Astrocyte (in vitro differentiated cells and primary cell): ENCODE results near the gene ADAMTS3. TPM values are rescaled to one million over a fixed set of nuclear protein-coding genes. Genes with fewer than 3 reads are reported as not detected.

Experiments used
- DNase-seq: peaks from one replicate; pipeline ENCODE4 v3.0.0-alpha.2; 2010; ENCODE audit warnings: low read depth
- FAIRE-seq: peaks from 2 replicates; lab custom pipeline; 2011; peaks lifted over from hg19 to GRCh38; lab: Jason Lieb, UNC
- H2AFZ ChIP-seq: 2 replicates; pipeline ENCODE4 v1.6.0; 2012; ENCODE audit warnings: low read depth, low read length, inconsistent platforms
- H3K27ac ChIP-seq: 2 replicates; pipeline ENCODE4 v1.5.1; 2011; ENCODE audit warnings: low read depth, low read length, inconsistent platforms
- H3K27me3 ChIP-seq: 2 replicates; pipeline ENCODE4 v1.6.0; 2011; ENCODE audit warnings: low read length, inconsistent platforms; ENCODE audit not compliant: insufficient read depth
- H3K36me3 ChIP-seq: 2 replicates; pipeline ENCODE4 v1.5.1; 2011; ENCODE audit warnings: low read length, inconsistent platforms; ENCODE audit not compliant: insufficient read depth
- H3K4me1 ChIP-seq: 2 replicates; pipeline ENCODE4 v1.5.1; 2011; ENCODE audit warnings: low read length, inconsistent platforms; ENCODE audit not compliant: insufficient read depth
- H3K4me2 ChIP-seq: 2 replicates; pipeline ENCODE4 v1.6.0; 2012; ENCODE audit warnings: low read length, inconsistent platforms
- H3K4me3 ChIP-seq: 2 replicates; pipeline ENCODE4 v1.5.1; 2011; ENCODE audit warnings: low read depth, mild to moderate bottlenecking, low read length, inconsistent platforms; ENCODE audit not compliant: insufficient read depth
- H3K79me2 ChIP-seq: 2 replicates; pipeline ENCODE4 v1.6.0; 2012; ENCODE audit warnings: mild to moderate bottlenecking, low read length, inconsistent platforms; ENCODE audit not compliant: insufficient read depth
- H3K9ac ChIP-seq: 2 replicates; pipeline ENCODE4 v1.6.0; 2012; ENCODE audit warnings: mild to moderate bottlenecking, low read length, inconsistent platforms
- H3K9me3 ChIP-seq: 2 replicates; pipeline ENCODE4 v1.5.1; 2012; ENCODE audit warnings: low read depth, mild to moderate bottlenecking, low read length, inconsistent platforms; ENCODE audit not compliant: insufficient read depth
- H4K20me1 ChIP-seq: 2 replicates; pipeline ENCODE4 v1.6.0; 2012; ENCODE audit warnings: low read length, inconsistent platforms; ENCODE audit not compliant: insufficient read depth
- H3K27ac Mint-ChIP-seq: one replicate; pipeline ENCODE4 v1.8.0; 2021; ENCODE audit warnings: mild to moderate bottlenecking, mixed read lengths; ENCODE audit not compliant: unreplicated experiment
- H3K27me3 Mint-ChIP-seq: one replicate; pipeline ENCODE4 v1.8.0; 2021; ENCODE audit warnings: low read depth, mixed read lengths; ENCODE audit not compliant: unreplicated experiment
- H3K36me3 Mint-ChIP-seq: one replicate; pipeline ENCODE4 v1.8.0; 2021; ENCODE audit warnings: low read depth, mixed read lengths; ENCODE audit not compliant: unreplicated experiment
- H3K4me1 Mint-ChIP-seq: one replicate; pipeline ENCODE4 v1.8.0; 2021; ENCODE audit warnings: low read depth, mixed read lengths; ENCODE audit not compliant: unreplicated experiment
- H3K4me3 Mint-ChIP-seq: one replicate; pipeline ENCODE4 v1.8.0; 2021; ENCODE audit warnings: mild to moderate bottlenecking, moderate library complexity, mixed read lengths; ENCODE audit not compliant: unreplicated experiment
- H3K9me3 Mint-ChIP-seq: one replicate; pipeline ENCODE4 v1.8.0; 2021; ENCODE audit warnings: mild to moderate bottlenecking, mixed read lengths; ENCODE audit not compliant: unreplicated experiment
- EZH2 ChIP-seq: IDR thresholded peaks from 2 replicates; pipeline ENCODE4 v1.6.1; 2012; ENCODE audit warnings: mild to moderate bottlenecking, low read length, inconsistent platforms; ENCODE audit not compliant: insufficient read depth
- total RNA-seq: library from RNA; stranded (reverse); gene quantifications from 2 replicates; pipeline ENCODE4 v1.2.1, GENCODE V29; 2021
- TF ChIP-seq, protein P1 (sequence below): IDR thresholded peaks from 2 replicates; pipeline ENCODE4 v1.5.1; 2011; ENCODE audit warnings: low read depth, mild to moderate bottlenecking, inconsistent platforms, low read length, moderate library complexity; ENCODE audit not compliant: insufficient read depth

The ADAMTS3 gene
- total RNA-seq, 1 donor from 2014 or later = 4.2 TPM

DNA sequence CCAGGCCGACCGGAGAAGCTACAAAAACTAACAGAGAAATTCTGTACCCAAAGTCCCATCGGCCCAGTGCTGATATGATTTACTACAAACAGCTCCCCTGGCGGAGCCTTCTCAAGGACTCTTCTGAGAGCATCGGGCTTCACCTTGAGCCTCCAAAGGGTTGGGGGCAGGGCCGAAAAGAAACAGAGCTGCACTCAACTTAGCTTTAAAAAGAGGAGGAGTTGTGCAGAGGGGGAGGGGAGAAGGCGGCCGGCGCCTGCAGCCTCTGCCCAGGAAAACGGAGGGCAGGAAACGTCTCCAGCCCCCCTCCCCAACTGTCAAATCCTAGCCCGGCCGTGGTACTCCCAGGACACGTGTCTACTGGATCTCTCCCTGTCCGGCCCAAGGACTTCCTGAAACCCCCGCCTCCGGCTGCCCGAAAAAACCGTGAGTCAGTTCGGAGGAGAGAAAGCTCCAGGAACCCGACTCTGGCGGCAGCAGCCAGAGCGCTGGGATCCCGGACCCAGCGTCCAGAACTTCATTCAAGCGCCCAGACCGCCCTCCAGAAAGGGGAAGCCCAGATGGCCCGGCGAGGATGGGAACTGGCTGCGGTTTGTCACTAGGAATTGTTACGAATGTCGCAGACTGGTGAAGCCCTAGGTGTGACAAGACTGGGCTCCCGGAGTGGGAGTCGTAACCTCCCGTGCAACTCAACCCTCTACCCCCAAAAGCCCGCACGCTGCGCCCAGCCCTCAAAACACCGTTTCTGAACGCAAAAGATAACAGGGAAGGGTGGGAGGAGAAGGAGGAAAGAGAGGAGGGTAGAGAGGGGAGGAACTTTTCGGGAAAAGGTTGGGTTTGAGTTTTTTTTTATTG lies 973 bp downstream of the ADAMTS3 start:
- Histone ChIP-seq H3K27ac (peak overlapping the region; percentile 49), H3K9ac (peak overlapping the region; percentile 86), H3K9me3 (no peaks in the 10 kb centered on the region), H3K4me3 (peak overlapping the region; percentile 91), H2AFZ (peak overlapping the region; percentile 96), H3K27me3 (no peaks in the 10 kb centered on the region), H3K36me3 (no peaks in the 10 kb centered on the region), H3K4me1 (peaks cover 9% of the 10 kb centered on the region), H3K4me2 (peak overlapping the region; percentile 100), H4K20me1 (no peaks in the 10 kb centered on the region), H3K79me2 (no peaks in the 10 kb centered on the region)
- Mint-ChIP-seq H3K4me3 (peak overlapping the region; percentile 92), H3K36me3 (no peaks in the 10 kb centered on the region), H3K27me3 (no peaks in the 10 kb centered on the region), H3K9me3 (no peaks in the 10 kb centered on the region), H3K27ac (peak overlapping the region; percentile 83), H3K4me1 (peaks cover 8% of the 10 kb centered on the region)
- FAIRE-seq (no peak), DNase-seq (peak; percentile 87)
- TF ChIP-seq EZH2 = no peak
- TF ChIP-seq, protein P1, sequence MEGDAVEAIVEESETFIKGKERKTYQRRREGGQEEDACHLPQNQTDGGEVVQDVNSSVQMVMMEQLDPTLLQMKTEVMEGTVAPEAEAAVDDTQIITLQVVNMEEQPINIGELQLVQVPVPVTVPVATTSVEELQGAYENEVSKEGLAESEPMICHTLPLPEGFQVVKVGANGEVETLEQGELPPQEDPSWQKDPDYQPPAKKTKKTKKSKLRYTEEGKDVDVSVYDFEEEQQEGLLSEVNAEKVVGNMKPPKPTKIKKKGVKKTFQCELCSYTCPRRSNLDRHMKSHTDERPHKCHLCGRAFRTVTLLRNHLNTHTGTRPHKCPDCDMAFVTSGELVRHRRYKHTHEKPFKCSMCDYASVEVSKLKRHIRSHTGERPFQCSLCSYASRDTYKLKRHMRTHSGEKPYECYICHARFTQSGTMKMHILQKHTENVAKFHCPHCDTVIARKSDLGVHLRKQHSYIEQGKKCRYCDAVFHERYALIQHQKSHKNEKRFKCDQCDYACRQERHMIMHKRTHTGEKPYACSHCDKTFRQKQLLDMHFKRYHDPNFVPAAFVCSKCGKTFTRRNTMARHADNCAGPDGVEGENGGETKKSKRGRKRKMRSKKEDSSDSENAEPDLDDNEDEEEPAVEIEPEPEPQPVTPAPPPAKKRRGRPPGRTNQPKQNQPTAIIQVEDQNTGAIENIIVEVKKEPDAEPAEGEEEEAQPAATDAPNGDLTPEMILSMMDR = peak; percentile 54

DNA sequence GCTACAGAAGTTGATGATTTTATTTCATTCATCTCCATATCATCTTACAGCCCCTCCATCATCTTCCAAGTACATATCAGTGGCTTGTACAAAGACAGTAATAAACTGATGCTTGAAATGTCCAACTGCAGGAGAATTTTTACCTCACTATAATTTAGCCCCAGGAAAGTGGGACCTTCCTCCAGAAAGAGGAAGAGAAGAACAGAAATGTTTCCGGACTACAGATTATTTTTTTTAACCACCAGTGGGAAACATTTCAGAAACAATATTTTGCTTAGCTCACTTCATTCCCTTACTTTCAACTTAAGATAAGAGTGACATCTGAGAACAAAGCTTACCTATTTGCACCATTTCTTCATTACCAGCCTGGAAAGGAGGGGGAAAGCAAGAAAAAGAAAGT lies 2.0 kb downstream of the ADAMTS3 start:
- no peak for FAIRE-seq
- TF ChIP-seq, protein P1 = no peak
- no peak for TF ChIP-seq EZH2

More for the DNA sequence above, 2.0 kb downstream of the ADAMTS3 start:
- H3K4me2 ChIP-seq = peak overlapping the region; percentile 100
- Mint-ChIP-seq H3K4me3 (peak overlapping the region; percentile 92), H3K27ac (peak overlapping the region; percentile 21), H3K9me3 (no peaks in the 10 kb centered on the region), H3K36me3 (no peaks in the 10 kb centered on the region), H3K4me1 (peaks cover 8% of the 10 kb centered on the region), H3K27me3 (no peaks in the 10 kb centered on the region)
- no peak overlapping the region for H3K27ac ChIP-seq
- H4K20me1 ChIP-seq = no peaks in the 10 kb centered on the region
- no peak for DNase-seq
- H3K4me3 ChIP-seq = peak overlapping the region; percentile 91
- peak overlapping the region; percentile 86 for H3K9ac ChIP-seq
- no peaks in the 10 kb centered on the region for H3K79me2 ChIP-seq
- H3K4me1 ChIP-seq = peaks cover 9% of the 10 kb centered on the region
- no peaks in the 10 kb centered on the region for H3K36me3 ChIP-seq
- no peaks in the 10 kb centered on the region for H3K9me3 ChIP-seq
- H3K27me3 ChIP-seq = no peaks in the 10 kb centered on the region
- peak overlapping the region; percentile 96 for H2AFZ ChIP-seq
